B cell (primary cell): Measurements from ENCODE around the gene CTIF. TPM values are rescaled to one million over a fixed set of nuclear protein-coding genes. Genes with fewer than 3 reads are reported as not detected.

Experiments used
- ATAC-seq: fragments of 200-7000 bp; cut with Tn5 transposase; one replicate; pipeline ENCODE4 v1.10.0; 2021; ENCODE audit warnings: low read depth, mild to moderate bottlenecking, moderate number of reproducible peaks, moderate library complexity
- CTCF ChIA-PET: fragments of 350-600 bp; sonication (Branson Sonifier 250); formaldehyde crosslinking; loops from one replicate; lab custom pipeline; 2021; ENCODE audit warnings: antibody characterized with exemption, inconsistent platforms; lab: Charles Lee
- POLR2A ChIA-PET: fragments of 350-600 bp; sonication (Branson Sonifier 250); formaldehyde crosslinking; loops from one replicate; lab custom pipeline; 2021; ENCODE audit warnings: antibody characterized with exemption; lab: Charles Lee
- DNase-seq: peaks from one replicate; pipeline ENCODE4 v3.0.0; 2013
- H2AFZ ChIP-seq: 2 replicates; pipeline ENCODE4 v1.6.1; 2012; ENCODE audit warnings: mild to moderate bottlenecking, low read depth, low read length; ENCODE audit not compliant: insufficient read depth, poor library complexity, severe bottlenecking
- H3K27ac ChIP-seq, 2 donors: 1 replicate in 1 of 2; 2 replicates in 1 of 2; pipeline ENCODE4 v1.5.1; 2012 to 2013; ENCODE audit warnings: low read length in 2 of 2, mild to moderate bottlenecking in 2 of 2, moderate library complexity in 1 of 2
- H3K27me3 ChIP-seq, 4 experiments: fragments of 200-600 bp in 1 of 4; sonication (generic) in 1 of 4; replicated peaks in 1 of 4; 1 replicate in 2 of 4; 2 replicates in 2 of 4; pipeline versions ENCODE4 v1.6.1 to v1.7.0; 2013 to 2016; ENCODE audit warnings: low read length in 3 of 4, mild to moderate bottlenecking in 2 of 4, mixed read lengths in 1 of 4, moderate library complexity in 1 of 4; ENCODE audit not compliant: insufficient read depth in 4 of 4, control insufficient read depth in 3 of 4; ENCODE audit errors: control extremely low read depth in 1 of 4
- H3K36me3 ChIP-seq, 2 experiments: replicated peaks in 1 of 2; 1 replicate in 1 of 2; 2 replicates in 1 of 2; pipeline versions ENCODE4 v1.6.1 to v1.7.1; 2013; ENCODE audit warnings: low read length in 1 of 2; ENCODE audit not compliant: insufficient read depth in 2 of 2, control insufficient read depth in 1 of 2; ENCODE audit errors: control extremely low read depth in 1 of 2, extremely low read depth in 1 of 2
- H3K4me1 ChIP-seq, 2 donors: fragments of 200-600 bp in 1 of 2; sonication (generic) in 1 of 2; 1 replicate in 1 of 2; 2 replicates in 1 of 2; pipeline versions ENCODE4 v1.5.1 to v1.6.1; 2013 to 2017; ENCODE audit warnings: low read length in 2 of 2; ENCODE audit not compliant: control insufficient read depth in 2 of 2, insufficient read depth in 2 of 2
- H3K4me2 ChIP-seq: replicated peaks from 2 replicates; pipeline ENCODE3; 2012; ENCODE audit warnings: mild to moderate bottlenecking, low read depth, low read length; ENCODE audit not compliant: poor library complexity, severe bottlenecking
- H3K4me3 ChIP-seq, 5 experiments: fragments of 200-600 bp in 1 of 5; sonication (generic) in 1 of 5; 1 replicate in 3 of 5; 2 replicates in 2 of 5; pipeline versions ENCODE4 v1.5.1 to v1.7.0; 2011 to 2016; ENCODE audit warnings: low read length in 4 of 5, mild to moderate bottlenecking in 4 of 5, low read depth in 2 of 5, control low read depth in 1 of 5, moderate library complexity in 1 of 5; ENCODE audit not compliant: insufficient read depth in 1 of 5; ENCODE audit errors: control extremely low read depth in 1 of 5, extremely low read depth in 1 of 5
- H3K79me2 ChIP-seq: fragments of 200-600 bp; sonication (generic); one replicate; pipeline ENCODE4 v1.6.0; 2016; ENCODE audit warnings: low read length; ENCODE audit not compliant: control insufficient read depth, insufficient read depth
- H3K9ac ChIP-seq: fragments of 200-600 bp; sonication (generic); 2 replicates; pipeline ENCODE4 v1.6.1; 2017; ENCODE audit warnings: mild to moderate bottlenecking, low read length, moderate library complexity
- H3K9me3 ChIP-seq, 3 donors: one replicate each; pipeline versions ENCODE4 v1.6.1 to v1.7.1; 2013; ENCODE audit warnings: low read length in 2 of 3; ENCODE audit not compliant: control insufficient read depth in 2 of 3, insufficient read depth in 1 of 3; ENCODE audit errors: control extremely low read depth in 1 of 3
- H4K20me1 ChIP-seq: 2 replicates; pipeline ENCODE4 v1.6.0; 2012; ENCODE audit warnings: mild to moderate bottlenecking, low read length; ENCODE audit not compliant: insufficient read depth, control insufficient read depth, poor library complexity, severe bottlenecking
- H3K27ac Mint-ChIP-seq: one replicate; pipeline ENCODE4 v1.8.0; 2021; ENCODE audit warnings: mixed read lengths
- H3K27me3 Mint-ChIP-seq: one replicate; pipeline ENCODE4 v1.8.0; 2021; ENCODE audit warnings: mixed read lengths
- H3K4me1 Mint-ChIP-seq: one replicate; pipeline ENCODE4 v1.8.0; 2021; ENCODE audit warnings: mixed read lengths
- H3K4me3 Mint-ChIP-seq: one replicate; pipeline ENCODE4 v1.8.0; 2021; ENCODE audit warnings: mixed read lengths
- H3K9me3 Mint-ChIP-seq: one replicate; pipeline ENCODE4 v1.8.0; 2022; ENCODE audit warnings: mixed read lengths; ENCODE audit not compliant: insufficient read depth
- CTCF ChIP-seq: fragments of 200-600 bp; IDR thresholded peaks from one replicate; pipeline ENCODE4 v1.8.0; 2022; ENCODE audit warnings: antibody characterized with exemption, mild to moderate bottlenecking
- EZH2 ChIP-seq: IDR thresholded peaks from 2 replicates; pipeline ENCODE4 v1.6.1; 2012; ENCODE audit warnings: borderline replicate concordance, low read depth, mild to moderate bottlenecking, moderate library complexity, low read length; ENCODE audit not compliant: insufficient read depth, poor library complexity, severe bottlenecking
- WGBS: methylation state at CpG from one replicate; pipeline ENCODE4 v1.1.5; 2013; ENCODE audit warnings: missing lambda C conversion rate; ENCODE audit not compliant: insufficient coverage; 5-methylcytosine and 5-hydroxymethylcytosine counted together
- intact Hi-C: fragments of 100-400 bp; cut with micrococcal nuclease; formaldehyde crosslinking; loops from one replicate; pipeline ENCODE4 v1.10.0; 2022
- polyA plus RNA-seq: library from polyadenylated mRNA; depleted of rRNA; stranded (reverse); fragments of >200 nt; gene quantifications from 2 replicates; pipeline ENCODE4 v1.2.3, GENCODE V29; 2012
- total RNA-seq, 2 donors: library from RNA; stranded (reverse); fragments of 120-200 nt in 1 of 2; gene quantifications; 1 replicate in 1 of 2; 2 replicates in 1 of 2; pipeline versions ENCODE4 v1.2.3 to v1.2.4, GENCODE V29; 2013 to 2022

CTIF gene
- total and polyA plus RNA-seq, 2 donors (not counting 1 experiment from before 2014, with no cell fraction given): 3.6 to 16.2 TPM

- Mint-ChIP-seq H3K4me3 (no peak overlapping the region), H3K4me1 (peaks cover 4% of the 10 kb centered on the region), H3K9me3 (peaks cover 6% of the 10 kb centered on the region), H3K27me3 (peaks cover 2% of the 10 kb centered on the region), H3K27ac (no peak overlapping the region)
- Histone ChIP-seq H3K9me3 (peaks cover 0 to 4% (median 0%) of the 10 kb centered on the region in 3 donors), H4K20me1 (no peaks in the 10 kb centered on the region), H3K9ac (no peak overlapping the region), H3K27ac (no peak overlapping the region), H2AFZ (no peak overlapping the region), H3K79me2 (no peaks in the 10 kb centered on the region), H3K4me2 (no peak overlapping the region), H3K36me3 (no peaks in the 10 kb centered on the region), H3K27me3 (peaks cover 0 to 2% (median 0%) of the 10 kb centered on the region in 4 experiments), H3K4me3 (no peak overlapping the region), H3K4me1 (peaks cover 0 to 8% of the 10 kb centered on the region in 2 donors)
- POLR2A ChIA-PET: no interaction called here
- CTCF ChIA-PET: interaction anchor here (1.2 kb wide), 1 partner anchor 402 kb away, joined by 3 read pairs; no protein-coding TSS in a partner anchor
- DNase-seq: no peak
- intact Hi-C loops: no loop called here
- TF ChIP-seq EZH2 (no peak), CTCF (no peak)
- ATAC-seq: no peak
These were observed 233.6 kb downstream of the CTIF start for GRCh38 chr18:48772457-48772856.

GRCh38 chr18:48773821-48774220 lies 235.0 kb downstream of the CTIF start:
- no peak overlapping the region for H3K4me2 ChIP-seq
- intact Hi-C loops: no loop called here
- ChIA-PET POLR2A (interaction anchor here (0.6 kb wide), 1 partner anchor 178 kb away, joined by 4 read pairs; no protein-coding TSS in a partner anchor), CTCF (interaction anchor here (0.8 to 1.6 kb wide), 3 partner anchors 11 to 405 kb away, joined by 3 to 6 read pairs (median 4); no protein-coding TSS in a partner anchor)
- H3K27ac ChIP-seq: no peak overlapping the region
- no peak overlapping the region for H3K4me3 Mint-ChIP-seq
- H3K4me3 ChIP-seq: no peak overlapping the region
- WGBS: 99% methylated on average over 6 of the region's 6 CpGs
- no peaks in the 10 kb centered on the region for H4K20me1 ChIP-seq
- no peaks in the 10 kb centered on the region for H3K36me3 ChIP-seq
- H3K9me3 Mint-ChIP-seq: peaks cover 6% of the 10 kb centered on the region
- no peak overlapping the region for H2AFZ ChIP-seq
- TF ChIP-seq CTCF: no peak
- no peak for TF ChIP-seq EZH2
- H3K4me1 Mint-ChIP-seq: peaks cover 8% of the 10 kb centered on the region
- peaks cover 0 to 4% (median 0%) of the 10 kb centered on the region in 3 donors for H3K9me3 ChIP-seq
- H3K27me3 ChIP-seq: peaks cover 0 to 2% (median 0%) of the 10 kb centered on the region in 4 experiments
- H3K9ac ChIP-seq: no peak overlapping the region
- ATAC-seq (no peak), DNase-seq (no peak)
- H3K79me2 ChIP-seq: no peaks in the 10 kb centered on the region
- no peak overlapping the region for H3K27ac Mint-ChIP-seq
- peaks cover 0 to 14% of the 10 kb centered on the region in 2 donors for H3K4me1 ChIP-seq
- H3K27me3 Mint-ChIP-seq: peaks cover 2% of the 10 kb centered on the region
